CD14-positive monocyte (primary cell): ENCODE results near the gene SV2B. TPM values are rescaled to one million over a fixed set of nuclear protein-coding genes. Genes with fewer than 3 reads are reported as not detected.

Experiments used
- DNase-seq, 3 donors: peaks; one replicate each; pipeline ENCODE4 v3.0.0-alpha.2; 2011 to 2022
- H2AFZ ChIP-seq: 2 replicates; pipeline ENCODE4 v1.6.0; 2012; ENCODE audit warnings: mild to moderate bottlenecking, low read depth, low read length, inconsistent platforms; ENCODE audit not compliant: insufficient read depth, poor library complexity, severe bottlenecking
- H3K27ac ChIP-seq, 2 donors: 1 replicate in 1 of 2; 2 replicates in 1 of 2; pipeline ENCODE4 v1.5.1; 2012 to 2013; ENCODE audit warnings: low read length in 2 of 2, control low read depth in 1 of 2, inconsistent platforms in 1 of 2, low read depth in 1 of 2, mild to moderate bottlenecking in 1 of 2
- H3K27me3 ChIP-seq, 2 donors: one replicate each; pipeline versions ENCODE4 v1.6.0 to v1.6.1; 2011 to 2013; ENCODE audit warnings: low read length in 2 of 2; ENCODE audit not compliant: control insufficient read depth in 2 of 2, insufficient read depth in 2 of 2
- H3K36me3 ChIP-seq, 2 donors: replicated peaks in 1 of 2; 1 replicate in 1 of 2; 2 replicates in 1 of 2; pipeline versions ENCODE4 v1.5.1 to v1.6.1; 2012 to 2013; ENCODE audit warnings: low read length in 2 of 2, control low read depth in 1 of 2, inconsistent platforms in 1 of 2, mild to moderate bottlenecking in 1 of 2; ENCODE audit not compliant: insufficient read depth in 2 of 2, control insufficient read depth in 1 of 2
- H3K4me1 ChIP-seq, 2 donors: 1 replicate in 1 of 2; 2 replicates in 1 of 2; pipeline versions ENCODE4 v1.5.1 to v1.6.1; 2012 to 2013; ENCODE audit warnings: low read length in 2 of 2, control low read depth in 1 of 2, inconsistent platforms in 1 of 2, mild to moderate bottlenecking in 1 of 2, moderate library complexity in 1 of 2; ENCODE audit not compliant: insufficient read depth in 2 of 2, control insufficient read depth in 1 of 2
- H3K4me2 ChIP-seq: replicated peaks from 2 replicates; pipeline ENCODE3; 2012; ENCODE audit warnings: low read length, moderate library complexity, mild to moderate bottlenecking; ENCODE audit not compliant: poor library complexity, severe bottlenecking; ENCODE audit errors: extremely low read depth
- H3K4me3 ChIP-seq, 3 experiments: fragments of 200-600 bp in 1 of 3; sonication (generic) in 1 of 3; replicated peaks in 1 of 3; 1 replicate in 2 of 3; 2 replicates in 1 of 3; pipeline ENCODE4 v1.5.1; 2011 to 2013; ENCODE audit warnings: low read length in 3 of 3, mild to moderate bottlenecking in 3 of 3, control low read depth in 2 of 3, low read depth in 2 of 3, inconsistent platforms in 1 of 3, moderate library complexity in 1 of 3
- H3K79me2 ChIP-seq: 2 replicates; pipeline ENCODE4 v1.6.0; 2012; ENCODE audit warnings: mild to moderate bottlenecking, control low read depth, inconsistent platforms, low read length, moderate library complexity; ENCODE audit not compliant: insufficient read depth
- H3K9ac ChIP-seq: 2 replicates; pipeline ENCODE4 v1.6.0; 2017; ENCODE audit warnings: low read length, mild to moderate bottlenecking; ENCODE audit not compliant: insufficient read depth, poor library complexity, severe bottlenecking
- H3K9me3 ChIP-seq, 2 donors: replicated peaks in 1 of 2; 1 replicate in 1 of 2; 2 replicates in 1 of 2; pipeline versions ENCODE4 v1.5.1 to v1.6.1; 2012 to 2013; ENCODE audit warnings: low read length in 2 of 2, control low read depth in 1 of 2; ENCODE audit not compliant: control insufficient read depth in 1 of 2, insufficient read depth in 1 of 2
- H4K20me1 ChIP-seq: 2 replicates; pipeline ENCODE4 v1.6.0; 2012; ENCODE audit warnings: mild to moderate bottlenecking, low read length, control low read depth, moderate library complexity; ENCODE audit not compliant: insufficient read depth
- H3K27ac Mint-ChIP-seq, 7 donors: one replicate each; pipeline ENCODE4 v1.8.0; 2020; ENCODE audit warnings: mild to moderate bottlenecking in 7 of 7, mixed read lengths in 7 of 7, moderate library complexity in 6 of 7, inconsistent platforms in 2 of 7
- H3K27me3 Mint-ChIP-seq, 3 donors: one replicate each; pipeline ENCODE4 v1.8.0; 2021 to 2022; ENCODE audit warnings: low read depth in 3 of 3, mild to moderate bottlenecking in 3 of 3, mixed read lengths in 3 of 3, moderate library complexity in 3 of 3, inconsistent platforms in 1 of 3
- H3K36me3 Mint-ChIP-seq, 2 donors: one replicate each; pipeline ENCODE4 v1.8.0; 2020; ENCODE audit warnings: mixed read lengths in 2 of 2, inconsistent platforms in 1 of 2, mild to moderate bottlenecking in 1 of 2
- H3K4me1 Mint-ChIP-seq: one replicate; pipeline ENCODE4 v1.8.0; 2020; ENCODE audit warnings: mild to moderate bottlenecking, mixed read lengths
- H3K4me3 Mint-ChIP-seq, 2 donors: one replicate each; pipeline ENCODE4 v1.8.0; 2020; ENCODE audit warnings: mild to moderate bottlenecking in 2 of 2, mixed read lengths in 2 of 2, moderate library complexity in 1 of 2
- H3K9me3 Mint-ChIP-seq, 7 donors: one replicate each; pipeline ENCODE4 v1.8.0; 2020 to 2022; ENCODE audit warnings: mixed read lengths in 7 of 7, mild to moderate bottlenecking in 6 of 7, moderate library complexity in 6 of 7, inconsistent platforms in 2 of 7
- WGBS: methylation state at CpG from one replicate; pipeline ENCODE4 v1.1.5; 2013; ENCODE audit warnings: missing lambda C conversion rate; ENCODE audit not compliant: insufficient coverage; 5-methylcytosine and 5-hydroxymethylcytosine counted together
- intact Hi-C, 2 donors: fragments of 100-400 bp; cut with micrococcal nuclease; formaldehyde crosslinking; loops; one replicate each; pipeline versions ENCODE4 v1.15.0 to v1.15.1; 2023
- polyA plus RNA-seq, 3 donors: library from polyadenylated mRNA; depleted of rRNA in 1 of 3; unstranded in 2 of 3; stranded (reverse) in 1 of 3; fragments of 300-500 nt in 2 of 3; fragments of >200 nt in 1 of 3; fragmentation: Illumina TruSeq in 2 of 3; gene quantifications; 1 replicate in 2 of 3; 2 replicates in 1 of 3; pipeline ENCODE4 v1.2.3, GENCODE V29; 2012 to 2021
- TF ChIP-seq, protein P1 (sequence below): fragments of 200-600 bp; IDR thresholded peaks from one replicate; pipeline ENCODE4 v1.8.0; 2022; ENCODE audit warnings: antibody characterized with exemption, mild to moderate bottlenecking

The SV2B gene
- polyA plus RNA-seq, 3 donors: not detected

DNA sequence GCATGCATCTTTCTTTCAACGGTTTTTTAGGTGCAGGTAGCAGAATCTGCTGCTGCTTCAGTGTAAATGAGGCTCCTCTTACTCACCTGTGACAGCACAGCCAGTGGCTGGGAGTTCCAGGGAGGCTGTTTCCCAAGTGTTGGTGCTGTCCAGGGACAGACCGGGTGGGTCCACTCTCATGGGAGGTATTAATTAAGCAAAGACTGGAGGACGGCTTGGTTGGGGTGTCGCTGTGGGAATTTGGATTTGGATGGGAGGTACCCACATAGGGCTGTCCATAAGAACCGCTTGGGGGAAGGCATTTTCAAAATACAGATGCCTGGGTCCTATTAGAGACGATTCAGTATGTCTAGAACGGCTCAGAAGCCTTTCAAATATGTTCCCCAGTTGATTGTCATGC, 42.9 kb downstream of the SV2B start:
- Mint-ChIP-seq H3K27ac (no peak overlapping the region), H3K4me3 (no peak overlapping the region), H3K4me1 (peaks cover 9% of the 10 kb centered on the region), H3K9me3 (peaks cover 0 to 4% (median 0%) of the 10 kb centered on the region in 7 donors), H3K27me3 (peaks cover 12 to 21% (median 18%) of the 10 kb centered on the region in 3 donors), H3K36me3 (no peaks in the 10 kb centered on the region)
- intact Hi-C loops: no loop called here
- Histone ChIP-seq H3K36me3 (no peaks in the 10 kb centered on the region), H2AFZ (no peak overlapping the region), H4K20me1 (no peaks in the 10 kb centered on the region), H3K9me3 (no peaks in the 10 kb centered on the region), H3K4me2 (no peak overlapping the region), H3K9ac (no peak overlapping the region), H3K79me2 (no peaks in the 10 kb centered on the region), H3K4me1 (no peaks in the 10 kb centered on the region), H3K27me3 (peaks cover 3 to 5% of the 10 kb centered on the region in 2 donors), H3K4me3 (no peak overlapping the region), H3K27ac (no peak overlapping the region)
- no peak for DNase-seq
- TF ChIP-seq, protein P1, sequence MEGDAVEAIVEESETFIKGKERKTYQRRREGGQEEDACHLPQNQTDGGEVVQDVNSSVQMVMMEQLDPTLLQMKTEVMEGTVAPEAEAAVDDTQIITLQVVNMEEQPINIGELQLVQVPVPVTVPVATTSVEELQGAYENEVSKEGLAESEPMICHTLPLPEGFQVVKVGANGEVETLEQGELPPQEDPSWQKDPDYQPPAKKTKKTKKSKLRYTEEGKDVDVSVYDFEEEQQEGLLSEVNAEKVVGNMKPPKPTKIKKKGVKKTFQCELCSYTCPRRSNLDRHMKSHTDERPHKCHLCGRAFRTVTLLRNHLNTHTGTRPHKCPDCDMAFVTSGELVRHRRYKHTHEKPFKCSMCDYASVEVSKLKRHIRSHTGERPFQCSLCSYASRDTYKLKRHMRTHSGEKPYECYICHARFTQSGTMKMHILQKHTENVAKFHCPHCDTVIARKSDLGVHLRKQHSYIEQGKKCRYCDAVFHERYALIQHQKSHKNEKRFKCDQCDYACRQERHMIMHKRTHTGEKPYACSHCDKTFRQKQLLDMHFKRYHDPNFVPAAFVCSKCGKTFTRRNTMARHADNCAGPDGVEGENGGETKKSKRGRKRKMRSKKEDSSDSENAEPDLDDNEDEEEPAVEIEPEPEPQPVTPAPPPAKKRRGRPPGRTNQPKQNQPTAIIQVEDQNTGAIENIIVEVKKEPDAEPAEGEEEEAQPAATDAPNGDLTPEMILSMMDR: no peak
- WGBS: 97% methylated on average over 7 of the region's 7 CpGs

DNA sequence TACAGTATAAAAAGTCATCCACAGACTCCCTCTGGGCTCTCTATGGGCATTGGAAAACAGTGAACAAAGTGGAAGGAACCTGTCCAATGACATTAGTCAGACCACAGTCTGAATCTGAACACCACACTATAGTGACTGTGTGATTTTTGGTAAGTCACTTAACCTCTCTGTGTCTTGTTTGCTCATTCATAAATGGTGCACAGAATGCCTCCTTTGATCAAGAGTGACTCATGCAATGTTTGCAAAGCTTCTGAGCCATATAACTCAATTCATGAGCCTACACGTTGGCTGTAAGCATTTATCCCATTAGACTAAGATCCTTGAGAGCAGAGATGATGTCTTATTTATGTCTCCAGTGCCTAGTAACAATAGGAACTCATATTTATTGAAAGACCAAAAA, 46.7 kb downstream of the SV2B start:
- peaks cover 0 to 10% of the 10 kb centered on the region in 2 donors for H3K27me3 ChIP-seq
- no CpG with 5 or more reads among the region's 1 CpG for WGBS
- no peaks in the 10 kb centered on the region for H3K4me1 ChIP-seq
- no peak overlapping the region for H3K27ac Mint-ChIP-seq
- H3K4me3 ChIP-seq: no peak overlapping the region
- H3K4me3 Mint-ChIP-seq: no peak overlapping the region
- no peak overlapping the region for H2AFZ ChIP-seq
- H3K9ac ChIP-seq: no peak overlapping the region
- no peaks in the 10 kb centered on the region for H3K9me3 ChIP-seq
- no peaks in the 10 kb centered on the region for H3K79me2 ChIP-seq
- H3K36me3 Mint-ChIP-seq: no peaks in the 10 kb centered on the region
- H3K4me1 Mint-ChIP-seq: peaks cover 8% of the 10 kb centered on the region
- peaks cover 19 to 32% (median 31%) of the 10 kb centered on the region in 3 donors for H3K27me3 Mint-ChIP-seq
- intact Hi-C loops: no loop called here
- TF ChIP-seq, protein P1: no peak
- H4K20me1 ChIP-seq: no peaks in the 10 kb centered on the region
- no peak overlapping the region for H3K4me2 ChIP-seq
- no peak overlapping the region for H3K27ac ChIP-seq
- DNase-seq: no peak
- no peaks in the 10 kb centered on the region for H3K36me3 ChIP-seq
- H3K9me3 Mint-ChIP-seq: peaks cover 0 to 5% (median 0%) of the 10 kb centered on the region in 7 donors
